Measurements from ENCODE around the gene CCDC68. TPM values are rescaled to one million over a fixed set of nuclear protein-coding genes. Genes with fewer than 3 reads are reported as not detected.

Gene CCDC68
- total and polyA plus RNA-seq, 2 of the 13 experiments (the other 11 are each of a cell fraction or from before 2014, with no cell fraction given) = 4.6 to 13.3 TPM

GRCh38 chr18:54946149-54946581, 13.1 kb downstream of the CCDC68 start (continued):
- TF ChIP-seq MLXIP (CRISPR knock-in tag; IDR thresholded peaks at IDR 0.05; ENCODE audit: borderline replicate concordance) (no peak), ZBTB46 (CRISPR knock-in tag; IDR thresholded peaks at IDR 0.05; ENCODE audit: borderline replicate concordance) (no peak), JARID2 (CRISPR knock-in tag; IDR thresholded peaks at IDR 0.05; ENCODE audit: insufficient replicate concordance) (no peak), ZSCAN31 (CRISPR knock-in tag; IDR thresholded peaks at IDR 0.05; ENCODE audit: low read depth) (0 out of 2 replicates have a peak, but pooled peaks have one; percentile 55), ZBTB10 (CRISPR knock-in tag; IDR thresholded peaks at IDR 0.05; ENCODE audit: borderline replicate concordance) (peak; percentile 57; the same call in 1 of the 2 replicates), ZSCAN12 (CRISPR knock-in tag; IDR thresholded peaks at IDR 0.05) (no peak), ZNF672 (CRISPR knock-in tag; IDR thresholded peaks at IDR 0.05) (no peak), KLF9 (CRISPR knock-in tag; IDR thresholded peaks at IDR 0.05; ENCODE audit: low read depth) (0 out of 2 replicates have a peak, but pooled peaks have one; percentile 42), PAXIP1 (CRISPR knock-in tag; conservative IDR thresholded peaks at IDR 0.05) (peak; percentile 98), ZNF24 (IDR thresholded peaks at IDR 0.05) (no peak), ZNF331 (CRISPR knock-in tag; IDR thresholded peaks at IDR 0.05) (peak; percentile 73), ZNF253 (CRISPR knock-in tag; IDR thresholded peaks at IDR 0.05; ENCODE audit: borderline replicate concordance) (no peak), ATAD3A (CRISPR knock-in tag; IDR thresholded peaks at IDR 0.05) (no peak), ZKSCAN8 (CRISPR knock-in tag; IDR thresholded peaks at IDR 0.05; ENCODE audit: borderline replicate concordance) (peak; percentile 68; the same call in 1 of the 2 replicates), HNRNPUL1 (IDR thresholded peaks at IDR 0.05; ENCODE audit: low read depth, low read length) (0 out of 2 replicates have a peak, but pooled peaks have one; percentile 27), PCBP2 (optimal IDR thresholded peaks at IDR 0.05; ENCODE audit: low read depth, low read length, poor library complexity, severe bottlenecking) (no peak), SP140L (CRISPR knock-in tag; IDR thresholded peaks at IDR 0.05; ENCODE audit: borderline replicate concordance) (no peak), MLLT10 (CRISPR knock-in tag; IDR thresholded peaks at IDR 0.05) (no peak), ZNF839 (CRISPR knock-in tag; IDR thresholded peaks at IDR 0.05; ENCODE audit: borderline replicate concordance) (no peak), STAG1 (CRISPR knock-in tag; IDR thresholded peaks at IDR 0.05) (peak; percentile 33; the same call in 1 of the 2 replicates)

All from HepG2 (cell line).